GM21360 (cell line): ENCODE results near the gene LCE4A.

Experiments
- ATAC-seq: cut with Tn5 transposase; IDR thresholded peaks from one replicate; pipeline ENCODE4 v1.9.1; 2021; ENCODE audit warnings: mild to moderate bottlenecking, moderate library complexity; ENCODE audit not compliant: unreplicated experiment

LCE4A gene

GRCh38 chr1:152745289-152745704 lies 37.3 kb downstream of the LCE4A start:
- ATAC-seq, result no peak

GRCh38 chr1:152745765-152746444 lies 37.9 kb downstream of the LCE4A start:
- no peak for ATAC-seq

DNA sequence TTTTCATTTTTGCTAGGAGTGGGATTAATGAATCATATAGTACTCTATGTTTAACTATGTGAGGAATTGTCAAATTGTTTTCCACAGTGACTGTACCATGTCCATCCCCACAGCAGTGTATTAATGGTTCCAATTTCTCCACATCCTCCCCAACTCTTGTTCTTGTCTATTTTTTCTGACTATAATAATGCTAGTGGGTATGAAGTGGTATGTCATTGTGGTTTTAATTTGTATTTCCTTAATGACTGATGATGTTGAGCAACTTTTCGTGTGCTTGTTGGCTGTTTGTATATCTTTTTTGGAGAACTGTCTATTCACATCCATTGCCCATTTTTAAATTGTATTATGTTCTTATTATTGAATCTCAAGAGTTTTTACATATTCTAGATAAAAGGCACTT lies 39.9 kb downstream of the LCE4A start:
- ATAC-seq, result no peak

DNA sequence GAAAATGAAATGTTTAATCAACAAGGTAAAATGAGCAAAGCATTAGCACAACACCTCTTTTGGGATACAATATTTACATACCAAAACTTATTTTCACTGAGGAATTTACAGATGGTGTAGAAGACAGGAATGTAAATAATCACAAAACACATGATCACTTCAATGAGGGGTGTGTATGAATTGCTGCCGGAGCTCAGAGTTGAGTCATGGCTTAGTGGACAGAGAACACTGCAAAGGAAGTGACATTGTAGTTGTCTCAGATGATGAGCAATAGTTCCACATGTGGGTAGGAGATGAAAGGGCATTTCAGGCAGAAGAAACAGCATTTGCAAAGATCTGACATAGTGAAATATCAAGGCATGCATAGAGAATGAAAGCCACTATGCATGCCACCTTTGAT lies 44.3 kb downstream of the LCE4A start:
- no peak for ATAC-seq

DNA sequence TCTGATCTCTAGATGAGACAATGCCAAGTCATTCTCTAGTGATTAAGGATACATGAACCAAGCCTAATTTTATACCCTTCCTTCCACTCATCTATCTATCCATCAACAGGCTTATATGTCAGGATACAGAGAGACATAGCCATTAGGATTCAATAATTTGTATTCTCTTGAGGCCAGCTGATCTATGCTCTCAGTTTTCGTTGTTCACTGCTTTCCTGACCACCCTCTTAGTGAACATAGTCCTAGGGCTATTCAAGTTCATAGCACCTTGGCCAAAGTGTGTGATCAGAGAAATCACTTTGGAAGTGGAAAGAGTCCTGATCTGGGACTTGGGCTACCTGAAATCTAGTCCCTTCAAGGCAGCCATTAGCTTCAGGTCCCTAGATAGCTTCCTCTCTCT lies 45.6 kb downstream of the LCE4A start:
- ATAC-seq, result no peak

DNA sequence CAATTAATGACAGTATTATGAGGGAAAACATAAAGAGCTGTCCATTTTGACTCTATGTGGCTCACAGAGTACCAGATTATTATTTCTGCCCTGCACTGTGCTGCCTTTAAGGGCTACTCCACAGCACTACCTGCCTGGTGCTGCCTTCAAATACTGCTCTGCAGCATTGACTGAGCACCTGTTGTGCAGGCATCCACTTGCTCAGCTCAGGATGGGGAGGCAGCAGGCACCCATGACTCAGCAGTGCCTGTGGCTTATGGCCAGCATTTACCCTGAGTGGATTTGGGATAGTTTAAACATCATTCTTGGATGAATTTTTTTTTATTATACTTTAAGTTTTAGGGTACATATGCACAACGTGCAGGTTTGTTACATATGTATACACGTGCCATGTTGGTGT lies 48.9 kb downstream of the LCE4A start:
- ATAC-seq, result no peak

- ATAC-seq, result no peak
These were observed 49.8 kb downstream of the LCE4A start, which contains the start of gene KPRP for GRCh38 chr1:152757747-152758146. Gene KPRP, plus strand, starts transcription at chr1:152758025. Its CDS starts 1,564 bp downstream, at chr1:152759589.

GRCh38 chr1:152758636-152759035 lies 50.7 kb downstream of the LCE4A start:
- no peak for ATAC-seq
